Neural cell (in vitro differentiated cells): ENCODE results near the gene SPEF1. TPM values are rescaled to one million over a fixed set of nuclear protein-coding genes. Genes with fewer than 3 reads are reported as not detected.

Source experiments
- H2AFZ ChIP-seq: fragments of 200-600, 300-800 bp; sonication (generic), shearing (Covaris generic); 2 replicates; pipeline ENCODE4 v1.6.0; 2014; ENCODE audit warnings: low read depth, mild to moderate bottlenecking, antibody characterized with exemption, low read length, moderate library complexity
- H3F3A ChIP-seq: fragments of 200-600 bp; shearing (Covaris generic); 2 replicates; pipeline ENCODE4 v1.6.1; 2016; ENCODE audit warnings: mild to moderate bottlenecking, moderate library complexity, mixed read lengths, antibody characterized with exemption, low read length; ENCODE audit not compliant: insufficient read depth, poor library complexity, severe bottlenecking
- H3K27ac ChIP-seq: fragments of 200-600, 300-800 bp; sonication (generic), shearing (Covaris generic); 2 replicates; pipeline ENCODE4 v1.5.1; 2014; ENCODE audit warnings: mild to moderate bottlenecking, low read length, moderate library complexity
- H3K27me3 ChIP-seq: fragments of 300-800, 200-600 bp; sonication (generic), shearing (Covaris generic); 2 replicates; pipeline ENCODE4 v1.6.0; 2014; ENCODE audit warnings: mild to moderate bottlenecking, low read depth, low read length, moderate library complexity; ENCODE audit not compliant: insufficient read depth
- H3K36me3 ChIP-seq: fragments of 300-800, 200-600 bp; sonication (generic), shearing (Covaris generic); 2 replicates; pipeline ENCODE4 v1.5.1; 2014; ENCODE audit warnings: mild to moderate bottlenecking, antibody characterized with exemption, low read length, moderate library complexity; ENCODE audit not compliant: insufficient read depth
- H3K4me2 ChIP-seq: fragments of 300-800, 200-600 bp; sonication (generic), shearing (Covaris generic); 2 replicates; pipeline ENCODE4 v1.6.0; 2014; ENCODE audit warnings: mild to moderate bottlenecking, low read length
- H3K4me3 ChIP-seq: fragments of 300-800, 200-600 bp; sonication (generic), shearing (Covaris generic); 2 replicates; pipeline ENCODE4 v1.5.1; 2014; ENCODE audit warnings: mild to moderate bottlenecking, low read length, moderate library complexity
- H3K79me2 ChIP-seq: fragments of 200-600 bp; shearing (Covaris generic); replicated peaks from 2 replicates; pipeline ENCODE4 v1.6.0; 2014; ENCODE audit warnings: mild to moderate bottlenecking, low read length, moderate library complexity; ENCODE audit not compliant: insufficient read depth
- H3K9ac ChIP-seq: fragments of 300-800, 200-600 bp; sonication (generic), shearing (Covaris generic); 2 replicates; pipeline ENCODE4 v1.6.1; 2016; ENCODE audit warnings: mild to moderate bottlenecking, low read length, mixed read lengths
- H3K9me2 ChIP-seq: fragments of 200-600 bp; shearing (Covaris generic); 2 replicates; pipeline ENCODE4 v1.6.1; 2016; ENCODE audit warnings: mild to moderate bottlenecking, low read length, mixed read lengths; ENCODE audit not compliant: insufficient read depth
- H3K9me3 ChIP-seq: fragments of 200-600, 300-800 bp; sonication (generic), shearing (Covaris generic); 2 replicates; pipeline ENCODE4 v1.6.1; 2016; ENCODE audit warnings: mild to moderate bottlenecking, mixed run types, low read length, moderate library complexity, mixed read lengths
- H4K20me1 ChIP-seq: fragments of 200-600 bp; shearing (Covaris generic); 2 replicates; pipeline ENCODE4 v1.6.1; 2016; ENCODE audit warnings: mild to moderate bottlenecking, mixed run types; ENCODE audit not compliant: insufficient read depth
- CTCF ChIP-seq: fragments of 450-650 bp; IDR thresholded peaks from 2 replicates; pipeline ENCODE4 v1.5.1; 2014; ENCODE audit warnings: antibody characterized with exemption, mild to moderate bottlenecking, moderate library complexity; ENCODE audit not compliant: poor library complexity, severe bottlenecking
- EP300 ChIP-seq: fragments of 450-650 bp; conservative IDR thresholded peaks from 2 replicates; pipeline ENCODE4 v1.6.1; 2014; ENCODE audit warnings: antibody characterized with exemption, mild to moderate bottlenecking, moderate library complexity; ENCODE audit not compliant: poor library complexity, severe bottlenecking
- EZH2 ChIP-seq: fragments of 200-600, 300-800 bp; shearing (Covaris generic), sonication (generic); IDR thresholded peaks from 2 replicates; pipeline ENCODE4 v1.6.1; 2014; ENCODE audit warnings: antibody characterized with exemption, low read length, borderline replicate concordance, mild to moderate bottlenecking; ENCODE audit not compliant: insufficient read depth, poor library complexity, severe bottlenecking
- MXI1 ChIP-seq: fragments of 450-650 bp; conservative IDR thresholded peaks from 2 replicates; pipeline ENCODE4 v1.6.1; 2014; ENCODE audit warnings: antibody characterized with exemption, mild to moderate bottlenecking; ENCODE audit not compliant: poor library complexity, severe bottlenecking
- POLR2AphosphoS5 ChIP-seq: IDR thresholded peaks from 2 replicates; pipeline ENCODE4 v1.6.1; 2012
- RAD21 ChIP-seq: fragments of 450-650 bp; conservative IDR thresholded peaks from 2 replicates; pipeline ENCODE4 v1.6.1; 2014; ENCODE audit warnings: antibody characterized with exemption, mild to moderate bottlenecking, moderate library complexity
- REST ChIP-seq: IDR thresholded peaks from 2 replicates; pipeline ENCODE4 v1.6.1; 2012; ENCODE audit warnings: borderline replicate concordance
- SMC3 ChIP-seq: fragments of 450-650 bp; conservative IDR thresholded peaks from 2 replicates; pipeline ENCODE4 v1.6.1; 2014; ENCODE audit warnings: antibody characterized with exemption, mild to moderate bottlenecking, moderate library complexity; ENCODE audit not compliant: poor library complexity
- TAF1 ChIP-seq: IDR thresholded peaks from 2 replicates; pipeline ENCODE4 v1.6.1; 2012; ENCODE audit warnings: low read depth
- polyA plus RNA-seq: library from polyadenylated mRNA; depleted of rRNA; stranded (reverse); fragments of >200 nt; gene quantifications from 2 replicates; pipeline ENCODE4 v1.2.3, GENCODE V29; 2014

The SPEF1 gene
- polyA plus RNA-seq, 1 donor from 2014 or later = 0.58 TPM

- peak overlapping the region; percentile 100 for H3K4me3 ChIP-seq
- no peaks in the 10 kb centered on the region for H3K9me2 ChIP-seq
- H3K27ac ChIP-seq = peak overlapping the region; percentile 51
- H3K9me3 ChIP-seq = no peaks in the 10 kb centered on the region
- no peaks in the 10 kb centered on the region for H3K27me3 ChIP-seq
- H3F3A ChIP-seq = no peaks in the 10 kb centered on the region
- H3K9ac ChIP-seq = peak overlapping the region; percentile 100
- H2AFZ ChIP-seq = peak overlapping the region; percentile 65
- no peaks in the 10 kb centered on the region for H4K20me1 ChIP-seq
- H3K4me2 ChIP-seq = peak overlapping the region; percentile 86
- no peaks in the 10 kb centered on the region for H3K36me3 ChIP-seq
- TF ChIP-seq SMC3 = peak; percentile 18
- no peak for TF ChIP-seq TAF1
- TF ChIP-seq RAD21 = no peak
- H3K79me2 ChIP-seq = peaks cover 20% of the 10 kb centered on the region
These were observed 14.2 kb downstream of the SPEF1 start for GRCh38 chr20:3767110-3767426.

- Histone ChIP-seq H4K20me1 (no peaks in the 10 kb centered on the region), H3K27ac (peak overlapping the region; percentile 51), H3K9me3 (no peaks in the 10 kb centered on the region), H3K4me3 (peak overlapping the region; percentile 100), H3K9ac (peak overlapping the region; percentile 100), H3K9me2 (no peaks in the 10 kb centered on the region), H3K79me2 (peaks cover 20% of the 10 kb centered on the region), H2AFZ (no peak overlapping the region), H3K4me2 (peak overlapping the region; percentile 86), H3K36me3 (no peaks in the 10 kb centered on the region), H3K27me3 (no peaks in the 10 kb centered on the region), H3F3A (no peaks in the 10 kb centered on the region)
- TF ChIP-seq EZH2 (no peak), MXI1 (no peak), REST (no peak), POLR2AphosphoS5 (no peak), RAD21 (no peak), TAF1 (no peak), SMC3 (no peak), CTCF (no peak), EP300 (no peak)
These were observed 14.7 kb downstream of the SPEF1 start for GRCh38 chr20:3766422-3767109.
